GM12892 (cell line): Measurements from ENCODE around the gene DAZAP2.

Experiments
- POLR2A ChIP-seq: IDR thresholded peaks from 2 replicates; pipeline ENCODE4 v1.6.1; 2011; ENCODE audit warnings: low read depth, low read length, control low read depth
- POLR2AphosphoS5 ChIP-seq: IDR thresholded peaks from 2 replicates; pipeline ENCODE4 v1.6.1; 2011; ENCODE audit warnings: low read depth, low read length, control low read depth

- no peak for TF ChIP-seq POLR2A
- no peak for TF ChIP-seq POLR2AphosphoS5
Observed at GRCh38 chr12:51189790-51190355, 48.8 kb upstream of the DAZAP2 start.
